Neural progenitor cell (in vitro differentiated cells): Measurements from ENCODE around the gene PRSS38.

ENCODE experiments used
- EZH2phosphoT487 ChIP-seq: fragments of 200-600 bp; sonication (generic); IDR thresholded peaks from 2 replicates; pipeline ENCODE4 v1.6.1; 2017; ENCODE audit warnings: antibody characterized with exemption
- TF ChIP-seq, protein P1 (sequence below): fragments of 200-600 bp; sonication (generic); IDR thresholded peaks from 2 replicates; pipeline ENCODE4 v1.5.1; 2017; ENCODE audit warnings: antibody characterized with exemption, mild to moderate bottlenecking

DNA sequence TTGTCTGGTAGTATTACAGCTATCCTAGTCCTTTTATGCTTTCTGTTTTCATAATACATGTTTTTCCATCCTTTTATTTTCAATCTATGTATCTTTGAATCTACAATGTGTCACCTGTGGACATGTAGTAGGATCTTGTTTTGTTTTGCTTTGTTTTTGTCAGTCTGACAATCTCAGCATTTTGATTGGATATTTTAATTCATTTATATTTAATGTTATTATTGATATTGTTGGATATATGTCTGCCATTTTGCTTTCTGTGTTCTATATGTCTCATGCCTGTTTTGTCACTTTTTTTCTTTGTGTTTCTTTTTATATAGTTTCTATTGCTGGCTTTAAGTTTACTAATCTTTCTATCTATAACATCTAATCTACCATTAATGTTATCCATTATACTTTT lies 11.5 kb upstream of the PRSS38 start:
- TF ChIP-seq, protein P1, sequence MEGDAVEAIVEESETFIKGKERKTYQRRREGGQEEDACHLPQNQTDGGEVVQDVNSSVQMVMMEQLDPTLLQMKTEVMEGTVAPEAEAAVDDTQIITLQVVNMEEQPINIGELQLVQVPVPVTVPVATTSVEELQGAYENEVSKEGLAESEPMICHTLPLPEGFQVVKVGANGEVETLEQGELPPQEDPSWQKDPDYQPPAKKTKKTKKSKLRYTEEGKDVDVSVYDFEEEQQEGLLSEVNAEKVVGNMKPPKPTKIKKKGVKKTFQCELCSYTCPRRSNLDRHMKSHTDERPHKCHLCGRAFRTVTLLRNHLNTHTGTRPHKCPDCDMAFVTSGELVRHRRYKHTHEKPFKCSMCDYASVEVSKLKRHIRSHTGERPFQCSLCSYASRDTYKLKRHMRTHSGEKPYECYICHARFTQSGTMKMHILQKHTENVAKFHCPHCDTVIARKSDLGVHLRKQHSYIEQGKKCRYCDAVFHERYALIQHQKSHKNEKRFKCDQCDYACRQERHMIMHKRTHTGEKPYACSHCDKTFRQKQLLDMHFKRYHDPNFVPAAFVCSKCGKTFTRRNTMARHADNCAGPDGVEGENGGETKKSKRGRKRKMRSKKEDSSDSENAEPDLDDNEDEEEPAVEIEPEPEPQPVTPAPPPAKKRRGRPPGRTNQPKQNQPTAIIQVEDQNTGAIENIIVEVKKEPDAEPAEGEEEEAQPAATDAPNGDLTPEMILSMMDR, result no peak
- TF ChIP-seq EZH2phosphoT487, result no peak
